ENCODE data around the gene PAPOLA. TPM values are rescaled to one million over a fixed set of nuclear protein-coding genes. Genes with fewer than 3 reads are reported as not detected.

The PAPOLA gene
- total RNA-seq, 3 donors from 2014 or later: 146 to 214 (median 212) TPM

DNA sequence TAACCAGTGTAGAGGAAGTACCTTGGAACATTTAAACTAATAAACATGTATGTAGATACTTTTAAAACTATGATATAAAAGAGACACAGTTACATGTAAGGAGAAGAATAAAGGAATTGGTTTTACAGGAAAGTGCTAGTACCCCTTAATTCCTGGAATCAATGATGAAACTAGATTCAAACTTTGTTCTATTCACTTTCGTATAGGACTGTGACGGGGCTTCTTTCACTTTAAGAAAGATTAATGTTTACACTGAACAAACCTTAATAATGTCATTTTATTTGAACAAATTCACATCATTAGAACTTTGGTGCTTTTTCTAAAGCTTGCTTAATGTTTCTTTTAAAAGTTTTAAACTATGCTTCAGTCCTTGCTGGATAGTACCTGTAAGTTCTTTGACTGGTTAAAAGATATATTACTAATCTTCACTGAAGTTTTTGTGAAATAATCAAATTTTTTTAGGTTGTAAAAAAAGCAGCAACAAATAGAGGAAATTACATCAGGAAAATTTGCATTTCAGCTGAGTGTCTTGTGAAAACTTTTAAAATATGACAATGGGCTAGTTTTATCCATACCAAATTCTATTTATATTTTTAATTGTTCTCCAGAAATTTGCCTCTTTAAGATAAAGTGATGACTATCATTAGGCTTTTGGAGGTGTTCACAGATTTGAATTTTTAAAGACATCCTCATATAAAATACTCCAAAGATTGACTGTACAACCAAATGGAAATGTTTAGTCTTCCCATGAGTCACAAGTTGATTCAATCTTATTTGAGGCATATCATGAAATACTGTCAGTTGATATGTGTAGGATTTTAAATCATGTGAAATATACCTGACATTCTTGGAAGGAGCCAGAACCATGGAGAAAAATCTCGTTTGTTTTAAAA, 36.2 kb downstream of the PAPOLA start:
- Histone ChIP-seq H3K4me3 (no peak overlapping the region), H3K9me3 (no peaks in the 10 kb centered on the region), H3K4me1 (ENCODE audit: low read depth) (no peaks in the 10 kb centered on the region), H3K36me3 (ENCODE audit: low read depth) (no peaks in the 10 kb centered on the region)
- peak; percentile 30 for ATAC-seq
- TF ChIP-seq, protein P1, sequence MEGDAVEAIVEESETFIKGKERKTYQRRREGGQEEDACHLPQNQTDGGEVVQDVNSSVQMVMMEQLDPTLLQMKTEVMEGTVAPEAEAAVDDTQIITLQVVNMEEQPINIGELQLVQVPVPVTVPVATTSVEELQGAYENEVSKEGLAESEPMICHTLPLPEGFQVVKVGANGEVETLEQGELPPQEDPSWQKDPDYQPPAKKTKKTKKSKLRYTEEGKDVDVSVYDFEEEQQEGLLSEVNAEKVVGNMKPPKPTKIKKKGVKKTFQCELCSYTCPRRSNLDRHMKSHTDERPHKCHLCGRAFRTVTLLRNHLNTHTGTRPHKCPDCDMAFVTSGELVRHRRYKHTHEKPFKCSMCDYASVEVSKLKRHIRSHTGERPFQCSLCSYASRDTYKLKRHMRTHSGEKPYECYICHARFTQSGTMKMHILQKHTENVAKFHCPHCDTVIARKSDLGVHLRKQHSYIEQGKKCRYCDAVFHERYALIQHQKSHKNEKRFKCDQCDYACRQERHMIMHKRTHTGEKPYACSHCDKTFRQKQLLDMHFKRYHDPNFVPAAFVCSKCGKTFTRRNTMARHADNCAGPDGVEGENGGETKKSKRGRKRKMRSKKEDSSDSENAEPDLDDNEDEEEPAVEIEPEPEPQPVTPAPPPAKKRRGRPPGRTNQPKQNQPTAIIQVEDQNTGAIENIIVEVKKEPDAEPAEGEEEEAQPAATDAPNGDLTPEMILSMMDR (IDR thresholded peaks at IDR 0.05): no peak
- DNase-seq: no peak
- intact Hi-C loops (cut with DNase I, micrococcal nuclease): no loop called here

- no peaks in the 10 kb centered on the region for H3K4me1 ChIP-seq (ENCODE audit: low read depth)
- no peaks in the 10 kb centered on the region for H3K36me3 ChIP-seq (ENCODE audit: low read depth)
- no peak overlapping the region for H3K4me3 ChIP-seq
- DNase-seq (no peak), ATAC-seq (no peak)
- TF ChIP-seq, protein P1 (IDR thresholded peaks at IDR 0.05): no peak
- intact Hi-C loops (cut with DNase I, micrococcal nuclease): no loop called here
- no peaks in the 10 kb centered on the region for H3K9me3 ChIP-seq
Observed at GRCh38 chr14:96538990-96539317, 36.8 kb downstream of the PAPOLA start.

DNA sequence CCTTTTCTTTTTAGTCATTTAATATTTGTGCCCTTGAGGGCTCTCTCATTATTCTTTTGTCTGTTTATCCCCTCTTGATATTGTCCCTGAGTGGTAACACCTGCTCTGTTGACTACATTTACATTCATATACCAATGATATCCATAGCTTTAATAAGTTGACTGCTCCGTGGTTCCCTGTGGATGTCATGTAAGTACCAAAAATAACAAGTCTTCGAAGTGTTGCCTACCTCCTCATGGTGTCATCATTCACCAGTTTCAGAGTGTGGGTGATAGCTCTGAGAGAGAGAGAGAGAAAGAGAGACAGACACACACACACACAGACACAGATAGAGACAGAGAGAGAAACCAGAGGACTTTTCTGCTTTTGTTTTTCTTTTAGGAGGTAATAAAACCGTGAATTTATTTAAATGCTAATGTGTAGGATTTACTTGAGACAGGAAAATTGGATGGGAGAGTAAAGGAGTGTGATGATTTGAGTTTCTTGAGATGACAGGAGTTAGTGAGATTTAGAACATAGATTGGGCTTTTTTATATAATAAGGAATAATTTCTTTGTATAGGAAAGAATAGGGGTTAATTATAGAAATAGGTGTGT, 52.2 kb downstream of the PAPOLA start:
- Histone ChIP-seq H3K36me3 (ENCODE audit: low read depth) (peaks cover 5% of the 10 kb centered on the region), H3K4me3 (no peak overlapping the region), H3K9me3 (no peaks in the 10 kb centered on the region), H3K4me1 (ENCODE audit: low read depth) (no peaks in the 10 kb centered on the region)
- no peak for DNase-seq
- intact Hi-C loops (cut with DNase I, micrococcal nuclease): no loop called here
- ATAC-seq: no peak
- TF ChIP-seq, protein P1 (IDR thresholded peaks at IDR 0.05): no peak

- ATAC-seq: no peak
- TF ChIP-seq, protein P1 (IDR thresholded peaks at IDR 0.05): no peak
Observed at GRCh38 chr14:96559571-96559970, 57.4 kb downstream of the PAPOLA start.

GRCh38 chr14:96564389-96564788, 62.2 kb downstream of the PAPOLA start:
- Histone ChIP-seq H3K4me1 (ENCODE audit: low read depth) (no peaks in the 10 kb centered on the region), H3K9me3 (no peaks in the 10 kb centered on the region), H3K36me3 (ENCODE audit: low read depth) (peaks cover 7% of the 10 kb centered on the region), H3K4me3 (no peak overlapping the region)
- intact Hi-C loops (cut with DNase I, micrococcal nuclease): no loop called here
- DNase-seq: no peak
- TF ChIP-seq, protein P1 (IDR thresholded peaks at IDR 0.05): no peak
- ATAC-seq: no peak

More at GRCh38 chr14:96559571-96559970, 57.4 kb downstream of the PAPOLA start:
- Histone ChIP-seq H3K36me3 (ENCODE audit: low read depth) (peaks cover 5% of the 10 kb centered on the region), H3K4me1 (ENCODE audit: low read depth) (no peaks in the 10 kb centered on the region), H3K4me3 (no peak overlapping the region), H3K9me3 (no peaks in the 10 kb centered on the region)
- no peak for DNase-seq
- intact Hi-C loops (cut with DNase I, micrococcal nuclease): no loop called here

Measured in mucosa of descending colon (tissue), 3 donors.